HEK293 (cell line): ENCODE results near the gene NCAN.

Experiments used
- ATF2 ChIP-seq: fragments of 450-650 bp; formaldehyde crosslinking; IDR thresholded peaks from 2 replicates; pipeline ENCODE4 v1.5.1; 2016; ENCODE audit warnings: missing biosample characterization, missing genetic modification characterization, low read depth
- BCL6B ChIP-seq: fragments of 450-650 bp; formaldehyde crosslinking; IDR thresholded peaks from 2 replicates; pipeline ENCODE4 v1.5.1; 2017; ENCODE audit warnings: missing biosample characterization, missing genetic modification characterization
- EGR2 ChIP-seq: fragments of 450-650 bp; formaldehyde crosslinking; IDR thresholded peaks from 2 replicates; pipeline ENCODE4 v1.5.1; 2016; ENCODE audit warnings: low read depth, missing biosample characterization, missing genetic modification characterization
- HIC1 ChIP-seq: fragments of 450-650 bp; formaldehyde crosslinking; IDR thresholded peaks from 2 replicates; pipeline ENCODE4 v1.5.1; 2016; ENCODE audit warnings: missing biosample characterization, missing genetic modification characterization
- IKZF3 ChIP-seq: fragments of 450-650 bp; IDR thresholded peaks from 2 replicates; pipeline ENCODE4 v1.5.0; 2018; ENCODE audit warnings: missing biosample characterization, mild to moderate bottlenecking, missing genetic modification characterization, moderate library complexity
- KLF1 ChIP-seq: fragments of 450-650 bp; formaldehyde crosslinking; IDR thresholded peaks from 2 replicates; pipeline ENCODE4 v1.5.1; 2016; ENCODE audit warnings: missing biosample characterization, missing genetic modification characterization
- KLF7 ChIP-seq: fragments of 450-650 bp; formaldehyde crosslinking; IDR thresholded peaks from 2 replicates; pipeline ENCODE4 v1.5.1; 2016; ENCODE audit warnings: missing biosample characterization, missing genetic modification characterization, borderline replicate concordance
- MYNN ChIP-seq: fragments of 450-650 bp; formaldehyde crosslinking; IDR thresholded peaks from 2 replicates; pipeline ENCODE4 v1.5.1; 2016; ENCODE audit warnings: missing biosample characterization, missing genetic modification characterization, borderline replicate concordance
- OVOL3 ChIP-seq: fragments of 450-650 bp; formaldehyde crosslinking; IDR thresholded peaks from 2 replicates; pipeline ENCODE4 v1.5.1; 2016; ENCODE audit warnings: missing biosample characterization, missing genetic modification characterization
- PATZ1 ChIP-seq: fragments of 450-650 bp; formaldehyde crosslinking; IDR thresholded peaks from 2 replicates; pipeline ENCODE4 v1.5.1; 2016; ENCODE audit warnings: missing biosample characterization, missing genetic modification characterization
- PRDM4 ChIP-seq: fragments of 450-650 bp; formaldehyde crosslinking; IDR thresholded peaks from 2 replicates; pipeline ENCODE4 v1.5.1; 2017; ENCODE audit warnings: missing biosample characterization, missing genetic modification characterization
- SP2 ChIP-seq: fragments of 450-650 bp; formaldehyde crosslinking; IDR thresholded peaks from 2 replicates; pipeline ENCODE4 v1.5.1; 2016; ENCODE audit warnings: missing biosample characterization, missing genetic modification characterization
- TCF7L2 ChIP-seq: IDR thresholded peaks from 2 replicates; pipeline ENCODE4 v1.6.1; 2011; ENCODE audit warnings: low read depth, mild to moderate bottlenecking, inconsistent platforms, low read length, moderate library complexity, borderline replicate concordance
- ZFP41 ChIP-seq: fragments of 450-650 bp; formaldehyde crosslinking; IDR thresholded peaks from 2 replicates; pipeline ENCODE4 v1.5.1; 2016; ENCODE audit warnings: missing biosample characterization, missing genetic modification characterization, borderline replicate concordance
- ZNF133 ChIP-seq: fragments of 450-650 bp; formaldehyde crosslinking; IDR thresholded peaks from 2 replicates; pipeline ENCODE4 v1.5.1; 2016; ENCODE audit warnings: missing biosample characterization, missing genetic modification characterization
- ZNF2 ChIP-seq: fragments of 450-650 bp; formaldehyde crosslinking; IDR thresholded peaks from 2 replicates; pipeline ENCODE4 v1.5.1; 2016; ENCODE audit warnings: missing biosample characterization, missing genetic modification characterization
- ZNF26 ChIP-seq: fragments of 450-650 bp; formaldehyde crosslinking; IDR thresholded peaks from 2 replicates; pipeline ENCODE4 v1.5.1; 2016; ENCODE audit warnings: missing biosample characterization, missing genetic modification characterization
- ZNF274 ChIP-seq, 2 experiments: fragments of 200-500 bp in 1 of 2; fragments of 450-650 bp in 1 of 2; sonication (Bioruptor generic) in 1 of 2; formaldehyde crosslinking in 1 of 2; IDR thresholded peaks; 2 replicates each; pipeline versions ENCODE4 v1.5.1 to v1.6.1; 2014 to 2016; ENCODE audit warnings: borderline replicate concordance in 1 of 2, inconsistent platforms in 1 of 2, low read length in 1 of 2, missing biosample characterization in 1 of 2, missing genetic modification characterization in 1 of 2
- ZNF37A ChIP-seq: fragments of 450-650 bp; IDR thresholded peaks from 2 replicates; pipeline ENCODE4 v1.5.1; 2018; ENCODE audit warnings: missing biosample characterization, missing genetic modification characterization
- ZNF423 ChIP-seq: fragments of 450-650 bp; formaldehyde crosslinking; IDR thresholded peaks from 2 replicates; pipeline ENCODE4 v1.5.1; 2016; ENCODE audit warnings: missing biosample characterization, missing genetic modification characterization
- ZNF529 ChIP-seq: fragments of 450-650 bp; formaldehyde crosslinking; IDR thresholded peaks from 2 replicates; pipeline ENCODE4 v1.5.1; 2017; ENCODE audit warnings: missing genetic modification characterization, missing biosample characterization; ENCODE audit not compliant: insufficient replicate concordance
- ZNF626 ChIP-seq: fragments of 450-650 bp; sonication (Bioruptor Pico); formaldehyde crosslinking; IDR thresholded peaks from 2 replicates; pipeline ENCODE4 v1.5.1; 2018; ENCODE audit warnings: missing biosample characterization, missing genetic modification characterization, inconsistent platforms
- ZNF664 ChIP-seq: fragments of 450-650 bp; formaldehyde crosslinking; IDR thresholded peaks from 2 replicates; pipeline ENCODE4 v1.5.1; 2016; ENCODE audit warnings: missing biosample characterization, missing genetic modification characterization
- ZNF677 ChIP-seq: fragments of 450-650 bp; IDR thresholded peaks from 2 replicates; pipeline ENCODE4 v1.5.0; 2018; ENCODE audit warnings: missing biosample characterization, mild to moderate bottlenecking, missing genetic modification characterization, moderate library complexity
- ZSCAN23 ChIP-seq: fragments of 450-650 bp; formaldehyde crosslinking; IDR thresholded peaks from 2 replicates; pipeline ENCODE4 v1.5.1; 2016; ENCODE audit warnings: missing biosample characterization, missing genetic modification characterization
- ZSCAN4 ChIP-seq: fragments of 450-650 bp; formaldehyde crosslinking; IDR thresholded peaks from 2 replicates; pipeline ENCODE4 v1.5.1; 2017; ENCODE audit warnings: missing biosample characterization, missing genetic modification characterization

The NCAN gene

GRCh38 chr19:19203012-19203856 lies 8.5 kb upstream of the NCAN start, which contains the start of gene NR2C2AP (continued):
- TF ChIP-seq HIC1 (tag by site-specific recombination) (no peak), ATF2 (no peak), KLF7 (no peak), ZFP41 (tag by site-specific recombination) (no peak), SP2 (tag by site-specific recombination) (peak; percentile 86), ZNF133 (tag by site-specific recombination) (no peak), ZNF274 (IDR thresholded peaks at IDR 0.05; ENCODE audit: low read length) (no peak), ZNF274 (tag by site-specific recombination; IDR thresholded peaks at IDR 0.05; ENCODE audit: borderline replicate concordance) (no peak), BCL6B (tag by site-specific recombination) (no peak), PRDM4 (tag by site-specific recombination) (peak; percentile 35; the same call in 1 of the 2 replicates), ZNF626 (no peak), ZNF423 (tag by site-specific recombination) (no peak), IKZF3 (tag by site-specific recombination) (no peak), MYNN (tag by site-specific recombination) (no peak), KLF1 (tag by site-specific recombination) (peak; percentile 38), ZNF677 (tag by site-specific recombination) (no peak), ZSCAN4 (no peak), OVOL3 (tag by site-specific recombination) (no peak), EGR2 (tag by site-specific recombination) (0 out of 2 replicates have a peak, but pooled peaks have one; percentile 17), ZNF26 (no peak), PATZ1 (peak; percentile 41; the same call in 1 of the 2 replicates), ZNF37A (tag by site-specific recombination) (no peak), ZNF664 (tag by site-specific recombination) (no peak), ZNF529 (tag by site-specific recombination) (no peak), ZSCAN23 (no peak), ZNF2 (tag by site-specific recombination) (peak; percentile 50; the same call in 1 of the 2 replicates), TCF7L2 (no peak)
